Dedifferentiated amniotic fluid mesenchymal stem cell (primary cell): ENCODE results near the gene NTM.

ENCODE experiments used
- DNase-seq: peaks from one replicate; pipeline ENCODE4 v3.0.0-alpha.2; 2016; ENCODE audit errors: extremely low spot score

NTM gene

DNA sequence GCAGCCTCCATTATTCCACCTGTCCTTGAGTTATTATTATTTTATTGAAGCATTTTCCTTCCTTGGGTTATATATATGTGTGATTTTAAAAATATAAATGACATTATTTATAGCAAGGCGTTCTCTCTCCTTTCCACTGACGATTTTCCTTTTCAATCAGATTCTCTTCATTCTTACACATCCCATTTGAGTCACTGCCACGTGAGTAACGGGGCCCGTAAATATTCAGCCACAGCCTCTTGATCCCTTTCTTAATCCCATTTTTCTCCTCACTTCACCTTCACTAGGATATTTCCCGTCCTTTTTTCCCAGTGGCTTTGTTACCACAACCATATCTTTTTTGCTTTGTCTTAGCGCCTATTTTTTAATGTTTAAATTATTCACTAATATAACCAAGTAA, 396.2 kb downstream of the NTM start:
- no peak for DNase-seq

DNA sequence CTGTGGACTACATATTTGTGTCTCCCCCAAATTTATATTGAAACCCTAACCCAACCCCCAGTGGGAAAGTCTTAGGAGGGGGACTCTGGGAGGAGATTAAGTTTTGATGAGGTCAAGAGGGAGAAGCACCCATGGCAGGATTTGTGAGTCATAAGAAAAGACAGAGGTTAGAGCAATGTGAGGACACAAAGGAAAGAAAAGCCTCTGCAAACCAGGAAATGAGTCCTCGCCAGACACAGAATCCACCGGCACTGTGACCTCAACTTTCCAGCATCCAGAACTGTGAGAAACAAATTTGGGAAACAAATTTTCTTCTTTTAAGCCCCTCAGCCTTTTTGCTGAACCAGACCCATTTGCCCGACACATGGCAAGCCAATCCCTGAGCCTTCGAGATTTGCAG, 397.0 kb downstream of the NTM start:
- DNase-seq, result no peak

DNA sequence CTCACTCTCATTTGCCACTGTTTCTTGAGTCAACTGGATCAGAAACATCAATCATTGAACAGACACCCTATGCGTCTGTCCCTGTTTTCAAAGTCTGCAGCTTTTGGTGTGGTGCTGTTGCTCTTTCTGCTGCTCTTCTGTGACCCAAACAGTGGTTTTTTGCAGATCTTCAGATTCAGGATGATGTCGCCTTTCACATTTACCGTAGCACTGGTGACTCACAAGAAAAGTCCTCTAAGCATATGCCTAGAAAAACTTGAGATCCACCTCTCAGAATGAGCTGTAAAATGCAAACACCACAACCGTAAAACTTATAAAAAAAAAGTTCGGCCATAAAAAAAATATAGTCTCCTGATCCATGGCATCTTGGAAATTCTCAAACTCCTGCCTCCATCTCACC, 400.4 kb downstream of the NTM start:
- no peak for DNase-seq

DNA sequence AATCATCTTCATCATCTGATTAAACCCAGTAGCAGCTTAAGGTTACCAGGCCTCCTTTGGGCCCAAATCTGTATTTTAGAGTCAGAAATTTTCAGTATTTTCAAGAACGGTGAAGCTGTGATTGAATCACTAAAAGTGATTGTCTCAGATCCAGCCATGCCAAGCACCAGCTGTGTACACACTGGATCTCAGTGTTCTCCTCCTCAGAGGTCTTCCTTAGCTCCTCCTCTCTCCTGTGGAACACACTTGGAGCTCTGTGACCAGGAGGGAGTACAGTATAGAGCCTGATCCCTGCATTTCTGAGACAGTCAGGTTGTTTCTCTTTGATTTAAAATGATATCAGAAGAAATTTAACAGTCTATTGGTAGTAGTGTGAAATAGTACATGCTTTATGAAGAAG, 401.1 kb downstream of the NTM start:
- DNase-seq, result no peak

DNA sequence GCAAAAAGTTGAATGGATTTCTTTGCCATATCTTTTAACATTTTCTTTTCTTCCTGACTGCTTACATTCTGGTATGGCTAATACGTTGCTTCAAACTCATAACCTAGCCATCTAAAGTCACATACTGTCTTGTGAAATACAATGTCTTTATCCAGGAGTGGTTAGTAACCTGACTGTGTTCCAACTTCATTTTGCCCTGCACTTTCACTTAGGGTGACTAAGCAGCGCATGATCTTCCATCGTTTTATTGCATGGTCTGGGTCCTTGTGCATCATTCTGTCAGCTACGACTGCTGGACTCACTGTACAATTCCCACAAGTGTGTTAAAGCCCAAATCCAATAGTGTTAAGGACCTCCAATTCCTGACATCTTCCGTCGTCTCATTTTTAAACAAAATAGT, 403.2 kb downstream of the NTM start:
- no peak for DNase-seq

DNA sequence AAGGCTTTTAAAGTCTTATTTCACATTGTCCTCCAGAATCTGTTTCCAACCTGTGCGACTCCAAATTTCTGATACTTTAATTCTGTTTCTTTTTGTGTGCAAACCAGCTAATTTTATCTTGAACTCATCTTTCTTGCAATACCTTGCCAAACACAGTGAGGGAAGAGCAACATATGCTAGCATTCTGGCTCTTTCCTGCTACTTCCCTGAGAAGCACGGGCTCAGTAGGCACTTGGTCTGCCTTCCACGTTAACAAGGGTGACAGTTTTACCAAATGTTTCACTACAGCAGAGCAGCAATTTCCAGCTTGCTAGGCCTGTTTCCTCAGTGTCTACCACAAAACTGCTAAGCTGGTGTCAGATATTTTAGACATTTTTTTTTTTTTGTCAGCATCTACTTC, 405.8 kb downstream of the NTM start:
- no peak for DNase-seq

DNA sequence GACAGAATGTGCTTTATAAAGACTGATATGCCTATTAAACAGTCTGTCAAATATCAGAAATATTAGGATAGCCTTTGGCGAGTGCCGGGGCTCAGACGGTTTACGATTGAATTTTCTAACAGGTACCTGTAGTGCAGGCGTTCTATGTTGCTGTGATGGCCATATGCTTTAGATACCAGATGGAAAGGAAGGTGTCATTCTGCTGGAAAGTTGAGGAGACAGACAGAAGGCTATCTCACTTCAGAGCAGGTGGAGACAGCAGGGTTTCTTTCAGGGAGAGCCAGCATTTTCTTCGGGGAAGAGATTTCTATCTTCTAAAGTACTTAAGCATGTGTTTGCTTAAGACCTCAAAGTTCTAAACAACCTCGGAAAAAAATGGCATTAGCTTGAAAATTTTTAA, 415.4 kb downstream of the NTM start:
- no peak for DNase-seq

DNA sequence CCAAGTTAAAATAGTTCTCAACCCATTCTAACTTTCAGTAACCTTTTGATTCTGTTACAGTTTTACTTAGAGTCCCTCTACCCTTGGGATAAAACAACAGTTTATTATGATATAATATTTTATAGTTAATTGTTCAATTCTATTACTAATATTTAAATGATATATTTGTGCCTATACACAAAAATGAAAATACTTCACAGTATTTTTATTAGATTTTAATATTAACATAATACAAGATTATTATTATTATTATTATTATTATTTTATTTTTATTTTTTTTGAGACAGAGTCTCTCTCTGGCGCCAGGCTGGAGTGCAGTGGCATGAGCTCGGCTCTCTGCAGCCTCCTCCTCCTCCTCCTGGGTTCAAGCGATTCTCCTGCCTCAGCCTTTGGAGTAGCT, 416.7 kb downstream of the NTM start:
- no peak for DNase-seq

DNA sequence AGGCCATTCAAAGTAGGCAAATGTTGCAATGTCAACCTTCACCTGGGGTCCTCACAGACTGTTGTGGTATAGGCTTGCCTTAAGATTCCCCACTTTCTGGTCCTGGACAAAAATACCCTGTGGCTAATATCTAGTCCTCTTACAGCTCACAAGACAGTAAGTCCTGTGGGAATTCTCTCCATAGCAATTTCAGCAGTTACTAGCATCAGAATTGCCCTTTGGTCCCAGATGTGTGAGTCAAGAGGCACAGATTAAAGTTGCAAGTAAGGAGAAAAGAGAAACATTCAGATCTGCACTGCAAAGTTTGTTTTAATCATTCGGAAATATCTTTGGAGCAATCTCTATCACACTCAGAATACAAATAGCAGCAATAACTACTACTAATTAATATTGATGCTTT, 420.2 kb downstream of the NTM start:
- no peak for DNase-seq

DNA sequence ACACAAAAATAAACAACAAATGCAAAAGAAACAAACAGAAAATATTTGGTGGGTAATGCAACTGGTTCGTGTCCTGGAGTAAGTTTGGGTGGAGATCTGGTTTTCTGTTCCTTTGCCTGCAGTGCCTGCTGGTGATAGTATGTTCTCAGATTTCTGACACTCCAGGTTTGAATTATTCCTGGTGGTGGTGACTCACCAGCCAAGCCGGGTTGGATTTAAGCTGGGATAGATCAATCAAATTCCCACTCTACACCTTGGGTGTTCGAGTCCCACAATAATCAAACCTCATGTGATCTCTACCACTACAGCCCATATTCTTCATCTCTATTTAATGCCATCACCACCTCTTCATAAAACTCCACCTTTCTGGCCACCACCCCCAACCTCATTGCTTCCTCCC, 421.8 kb downstream of the NTM start:
- no peak for DNase-seq

DNA sequence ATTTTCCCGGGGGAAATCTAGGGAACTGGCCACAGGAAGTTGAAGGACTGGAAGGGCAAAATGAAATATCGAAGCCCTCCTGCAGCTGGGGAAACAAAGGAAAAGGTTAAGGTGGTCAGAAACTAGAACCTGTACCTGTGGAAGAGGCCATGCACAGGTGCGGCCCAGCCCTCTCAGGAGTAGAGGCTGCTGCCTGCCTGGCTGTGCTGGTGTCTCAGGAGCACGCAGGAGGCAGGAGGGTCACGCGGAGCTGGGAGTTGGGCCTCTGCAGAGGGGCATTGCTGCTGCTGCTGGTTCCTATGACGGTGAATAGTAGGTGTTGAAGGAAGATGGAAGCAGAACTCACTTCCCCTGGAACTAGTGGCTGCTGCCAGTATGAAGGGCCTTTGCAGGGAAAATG, 425.7 kb downstream of the NTM start:
- no peak for DNase-seq

DNA sequence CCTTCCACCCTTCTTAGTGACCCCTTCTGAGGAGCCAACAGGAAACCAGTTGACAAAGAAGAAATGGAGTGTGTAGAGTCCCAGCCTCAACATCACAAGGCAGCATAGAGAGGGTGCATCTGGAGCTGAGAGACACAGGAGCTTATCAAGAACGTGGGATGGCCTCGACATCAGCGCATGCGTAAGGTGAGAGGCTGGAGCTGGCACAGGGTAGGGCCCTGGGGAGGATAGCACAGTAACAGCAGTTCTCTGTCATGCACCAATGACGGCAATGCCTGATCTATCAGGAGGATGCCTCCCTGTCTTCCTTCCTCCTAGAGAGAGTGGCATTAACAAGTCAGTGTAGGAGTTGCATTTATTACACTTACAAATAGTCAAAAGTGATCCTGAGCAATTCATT, 426.1 kb downstream of the NTM start:
- no peak for DNase-seq

DNA sequence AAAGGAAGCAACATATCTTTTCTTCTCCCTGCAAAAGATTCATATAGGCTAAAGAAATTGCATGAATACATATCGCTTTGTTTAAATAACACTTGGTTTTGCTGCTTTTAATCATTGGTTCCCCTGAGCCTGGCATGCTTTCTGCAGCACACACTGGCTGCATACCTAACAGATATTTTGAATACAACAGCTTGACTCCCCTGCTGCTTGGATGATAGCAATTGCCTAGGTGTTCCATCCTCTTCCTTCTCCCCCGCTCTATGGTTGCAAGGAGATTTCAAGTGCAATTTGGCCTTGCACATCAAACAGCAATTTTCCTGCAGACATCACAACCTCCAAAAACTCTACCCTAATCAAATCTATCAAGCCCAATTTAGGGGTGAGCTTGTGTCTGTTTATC, 430.0 kb downstream of the NTM start:
- no peak for DNase-seq

DNA sequence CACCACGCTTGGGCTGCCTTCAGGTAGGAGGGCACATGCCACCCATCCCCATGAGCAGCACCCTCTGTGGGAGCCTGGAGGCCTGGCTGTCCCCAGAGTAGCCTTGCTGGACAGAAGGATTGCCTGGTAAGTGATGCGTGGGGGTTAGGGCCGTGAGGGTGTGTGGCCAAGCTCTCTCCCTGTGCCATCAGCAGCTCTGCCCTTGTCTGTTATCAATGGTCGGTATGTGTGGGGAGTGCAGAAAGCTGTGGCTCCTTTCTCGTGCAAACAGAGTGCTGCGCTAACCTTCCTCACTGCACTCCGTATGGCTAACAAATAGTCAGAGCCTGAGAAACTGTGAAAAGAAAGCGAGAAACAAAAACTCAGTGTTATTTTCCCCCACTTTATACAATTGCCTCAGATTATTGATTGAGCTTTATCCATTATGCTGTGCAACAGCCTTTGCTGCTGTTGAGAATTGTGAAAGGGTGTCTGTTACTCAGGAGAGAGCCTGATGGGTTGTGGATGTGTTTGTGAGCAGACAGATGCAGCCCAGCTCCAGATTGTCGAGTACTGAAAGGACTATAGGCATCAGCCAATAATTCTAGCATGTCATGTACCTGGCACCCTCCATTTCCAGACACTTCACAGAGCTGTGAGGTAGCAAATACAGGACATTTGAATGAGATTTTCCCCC, 432.2 kb downstream of the NTM start:
- no peak for DNase-seq

DNA sequence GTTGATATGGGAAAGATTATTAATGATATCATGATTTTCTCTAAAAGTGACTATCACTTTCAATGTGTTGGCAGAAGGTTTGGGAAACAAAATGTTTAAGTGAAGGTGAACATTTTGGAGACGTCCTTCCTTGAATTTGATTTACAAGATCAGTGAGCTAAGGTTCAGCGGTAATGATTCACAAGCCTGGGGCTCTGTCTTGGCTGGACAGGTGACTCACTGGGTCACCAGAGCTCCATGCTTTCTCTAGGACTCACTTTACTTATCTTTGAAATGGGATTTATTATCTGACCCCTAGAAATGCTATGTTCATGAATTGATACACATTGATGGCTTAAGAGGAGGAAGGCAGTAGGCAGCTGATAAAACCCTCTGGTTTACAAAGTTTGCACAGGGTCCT, 437.5 kb downstream of the NTM start:
- DNase-seq, result no peak

DNA sequence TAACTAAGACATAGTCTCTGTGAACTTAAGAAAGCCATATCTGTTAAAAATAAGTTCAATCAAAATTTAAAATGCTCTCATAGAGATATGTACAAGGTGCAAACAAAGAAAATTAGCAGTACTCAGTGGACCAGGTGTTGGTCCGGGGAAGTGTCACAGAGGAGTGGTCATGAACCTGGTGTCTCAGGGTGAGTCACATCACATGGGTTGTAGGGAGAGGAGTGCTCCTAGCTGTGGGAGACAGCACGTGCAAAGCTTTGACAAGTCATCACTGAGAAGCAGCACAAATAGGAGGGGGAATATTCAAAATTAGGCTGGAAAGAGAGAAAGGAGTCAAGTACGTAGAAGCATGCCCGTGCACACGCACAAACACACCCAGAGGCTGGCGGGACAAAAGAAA, 438.1 kb downstream of the NTM start:
- DNase-seq, result no peak

DNA sequence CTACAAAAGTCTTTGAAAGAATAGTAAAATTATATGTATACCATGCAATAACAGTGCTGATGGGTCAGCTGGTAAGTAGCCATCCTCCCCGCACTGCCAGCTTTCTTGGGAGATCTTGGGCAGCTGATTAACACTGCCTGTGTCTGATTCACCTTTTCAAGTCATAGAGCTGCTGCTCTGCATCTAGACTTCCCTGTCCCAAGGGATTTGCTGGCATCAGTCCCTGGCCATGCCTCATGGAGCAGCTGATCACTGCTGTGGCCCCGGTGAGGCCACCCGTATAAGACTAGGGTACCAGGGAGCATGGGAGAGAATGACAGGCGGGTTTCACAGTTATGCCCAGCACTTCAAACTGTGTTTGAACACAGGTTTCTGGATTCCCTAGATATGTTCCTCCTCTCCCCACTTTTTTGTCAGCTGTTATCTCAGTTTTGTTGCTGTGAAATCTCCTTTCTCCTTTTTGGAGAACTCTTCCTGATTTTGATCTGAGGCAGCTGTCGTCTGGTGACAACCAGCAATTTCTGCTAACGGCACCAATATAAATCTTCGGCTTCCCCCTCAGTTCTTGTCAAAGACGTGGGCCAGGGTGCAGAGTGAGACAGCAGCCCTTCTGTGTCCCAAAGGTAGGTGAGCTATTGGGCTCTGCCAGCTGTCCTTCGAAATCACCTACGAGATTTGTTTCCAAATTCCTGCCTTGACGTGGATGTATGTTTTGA, 438.9 kb downstream of the NTM start:
- no peak for DNase-seq

DNA sequence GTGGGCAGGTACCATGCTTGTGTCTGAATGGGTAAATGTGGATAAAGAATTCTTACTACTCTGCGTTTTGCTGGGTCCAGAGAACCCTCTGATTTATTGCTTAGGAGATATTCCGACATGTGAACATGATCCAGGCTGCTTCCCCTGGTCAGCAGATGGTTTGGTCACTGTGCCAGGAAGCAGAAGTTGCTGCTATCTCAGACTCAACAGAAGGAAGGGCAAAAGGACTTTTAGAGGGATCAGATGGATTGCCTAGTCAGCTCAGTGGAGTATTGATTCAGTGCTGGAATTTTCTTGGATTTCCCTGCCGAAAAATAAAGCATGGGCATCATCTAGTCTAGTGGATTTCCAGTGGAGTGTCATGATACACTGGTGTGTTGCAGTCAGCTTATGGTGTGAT, 440.1 kb downstream of the NTM start:
- DNase-seq, result no peak

DNA sequence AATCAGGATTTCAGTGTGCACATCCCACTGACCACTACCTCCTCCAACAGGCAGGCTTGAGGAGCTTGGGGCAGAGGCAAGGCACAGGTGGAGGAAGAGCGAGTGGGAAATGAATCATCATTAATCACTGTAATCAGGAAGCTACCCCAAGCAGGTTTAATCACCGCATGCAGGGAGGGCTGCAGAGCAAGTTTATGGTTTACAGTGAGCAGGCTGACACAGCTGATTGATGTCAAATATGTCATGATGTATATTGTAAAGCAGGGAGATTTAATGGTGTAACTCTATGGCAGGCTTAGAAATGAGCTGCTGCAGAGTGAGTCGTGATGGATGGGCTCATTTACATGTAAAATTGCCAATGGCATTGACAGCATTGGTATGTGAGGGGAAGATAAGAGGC, 441.0 kb downstream of the NTM start:
- no peak for DNase-seq

DNA sequence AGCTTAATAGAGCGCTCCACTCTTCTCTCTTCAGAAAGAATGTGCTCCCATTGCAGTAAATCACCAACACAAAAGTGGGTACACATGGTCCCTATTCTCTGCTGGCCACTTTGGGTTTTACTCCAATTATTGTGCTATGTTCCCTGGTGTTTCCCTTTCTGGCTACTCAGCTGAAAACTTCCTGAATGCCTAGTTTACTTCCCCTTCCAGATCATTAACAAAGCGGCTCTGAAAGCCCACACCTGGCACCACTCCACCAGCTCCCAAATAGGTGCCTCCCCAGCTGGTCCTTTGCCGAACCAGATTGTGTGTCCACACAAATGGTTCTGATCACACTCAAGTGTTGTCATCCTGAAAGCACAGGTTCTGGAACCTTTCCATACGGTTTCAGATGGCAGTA, 443.7 kb downstream of the NTM start:
- DNase-seq, result no peak

DNA sequence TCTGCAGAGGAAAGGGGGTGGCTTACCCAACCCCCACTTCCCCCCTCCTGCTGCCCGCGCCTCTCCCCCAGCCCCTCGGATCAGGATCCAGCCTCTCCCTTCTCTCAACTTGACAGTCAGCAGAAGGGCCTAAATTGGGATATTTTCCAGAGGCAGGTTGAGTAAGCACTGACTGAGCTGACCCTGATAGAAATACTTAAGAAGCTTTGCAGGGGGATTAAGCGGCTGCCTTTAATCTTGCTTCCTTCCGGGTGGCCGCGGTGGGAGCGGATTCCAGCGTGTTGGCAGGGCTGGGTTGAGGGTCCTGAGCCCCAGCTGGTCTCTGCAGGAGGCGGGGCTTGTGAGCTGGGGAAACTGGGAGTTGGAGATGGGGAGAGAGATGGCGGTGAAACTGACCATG, 445.2 kb downstream of the NTM start:
- no peak for DNase-seq

DNA sequence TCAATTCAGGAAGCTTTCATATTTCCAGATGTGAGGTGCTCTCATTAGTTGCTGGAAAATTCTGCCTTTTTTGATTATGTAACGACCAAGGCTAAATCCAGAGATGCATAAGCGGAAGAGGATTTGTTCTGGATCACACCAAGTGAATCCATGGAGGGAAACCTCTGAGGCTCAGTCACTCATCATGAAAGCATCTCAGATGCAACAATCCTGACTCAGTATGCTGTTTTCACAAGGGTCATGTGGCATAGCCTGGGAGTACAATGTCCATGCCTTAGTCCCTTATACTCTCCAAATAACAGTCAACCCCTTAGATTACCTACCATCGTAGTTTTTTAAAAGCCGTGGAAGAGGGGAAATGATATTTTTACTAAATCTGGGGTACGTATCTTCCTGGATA, 445.6 kb downstream of the NTM start:
- DNase-seq, result no peak

DNA sequence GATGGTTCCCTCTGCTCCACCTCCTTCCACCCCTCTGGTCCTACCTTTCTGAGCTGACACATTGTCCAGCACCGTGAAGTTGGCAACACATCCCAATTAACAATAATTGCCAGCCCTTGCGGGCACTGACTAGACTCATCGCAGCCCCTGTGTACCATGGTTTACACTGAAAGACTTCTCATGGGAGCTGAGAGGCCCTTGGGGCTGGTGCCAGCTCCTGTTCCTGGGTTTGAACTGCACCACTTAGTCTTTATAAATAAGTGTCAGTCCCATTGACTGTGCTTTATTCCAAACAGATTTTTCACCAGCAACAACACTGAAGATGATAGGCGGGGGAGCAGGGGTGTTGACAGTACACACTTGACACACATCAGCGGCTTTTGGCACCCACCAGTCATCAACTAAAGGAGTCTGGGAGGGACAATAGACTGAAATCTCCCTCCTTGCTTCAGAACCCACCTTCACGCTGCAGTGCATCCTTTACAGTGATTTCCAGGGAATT, 447.3 kb downstream of the NTM start:
- no peak for DNase-seq

DNA sequence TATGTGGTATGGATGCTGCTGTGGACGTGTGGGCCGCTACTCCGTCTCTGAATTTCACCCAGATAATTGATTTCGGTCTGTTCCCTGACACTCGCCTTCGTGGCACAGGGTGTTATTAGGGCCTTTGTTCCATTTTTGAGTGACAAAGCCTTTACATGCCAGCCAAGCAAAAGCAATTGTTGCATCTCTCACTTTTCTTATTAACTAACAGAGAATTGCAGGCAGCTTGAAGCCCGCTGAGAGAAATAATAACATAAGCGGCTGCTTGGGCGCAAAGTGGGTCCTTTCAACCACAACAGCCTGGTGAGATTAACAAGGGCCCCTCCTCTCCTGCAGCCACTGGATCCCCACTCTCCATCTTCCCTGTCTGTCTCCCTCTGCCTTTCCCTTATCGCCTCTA, 449.4 kb downstream of the NTM start:
- no peak for DNase-seq
